Progenitor cell of endocrine pancreas (in vitro differentiated cells): ENCODE data around the gene CDC42EP4. TPM values are rescaled to one million over a fixed set of nuclear protein-coding genes. Genes with fewer than 3 reads are reported as not detected.

Source experiments
- DNase-seq: peaks from one replicate; pipeline ENCODE4 v3.0.0; 2021; ENCODE audit warnings: low spot score; ENCODE audit not compliant: unreplicated experiment
- H3K27ac Mint-ChIP-seq: 2 replicates; pipeline ENCODE4 v1.8.0; 2021; ENCODE audit warnings: mild to moderate bottlenecking, moderate library complexity, mixed read lengths
- H3K27me3 Mint-ChIP-seq: 2 replicates; pipeline ENCODE4 v1.8.0; 2021; ENCODE audit warnings: mixed read lengths
- H3K36me3 Mint-ChIP-seq: 2 replicates; pipeline ENCODE4 v1.8.0; 2022; ENCODE audit warnings: mixed read lengths; ENCODE audit not compliant: insufficient read depth
- H3K4me1 Mint-ChIP-seq: 2 replicates; pipeline ENCODE4 v1.8.0; 2021; ENCODE audit warnings: low read depth, mixed read lengths
- H3K4me3 Mint-ChIP-seq: 2 replicates; pipeline ENCODE4 v1.8.0; 2021; ENCODE audit warnings: low read depth, mild to moderate bottlenecking, moderate library complexity, mixed read lengths
- H3K9me3 Mint-ChIP-seq: 2 replicates; pipeline ENCODE4 v1.8.0; 2021; ENCODE audit warnings: low read depth, mixed read lengths
- CTCF ChIP-seq: fragments of 200-600 bp; sonication (generic); IDR thresholded peaks from one replicate; pipeline ENCODE4 v1.5.0; 2021; ENCODE audit warnings: antibody characterized with exemption, mild to moderate bottlenecking; ENCODE audit not compliant: unreplicated experiment
- total RNA-seq: library from RNA; stranded (reverse); gene quantifications from 2 replicates; pipeline ENCODE4 v1.2.1, GENCODE V29; 2021

Gene CDC42EP4
- total RNA-seq, 1 donor from 2014 or later = 77.9 TPM

- no peak for DNase-seq
- H3K9me3 Mint-ChIP-seq = no peaks in the 10 kb centered on the region
- H3K27me3 Mint-ChIP-seq = no peaks in the 10 kb centered on the region
- peaks cover 12% of the 10 kb centered on the region for H3K4me1 Mint-ChIP-seq
- H3K4me3 Mint-ChIP-seq = no peak overlapping the region
- TF ChIP-seq CTCF = no peak
- H3K36me3 Mint-ChIP-seq = no peaks in the 10 kb centered on the region
- no peak overlapping the region for H3K27ac Mint-ChIP-seq
Observed at GRCh38 chr17:73325527-73325842, 13.7 kb upstream of the CDC42EP4 start.

GRCh38 chr17:73324711-73325526 lies 13.1 kb upstream of the CDC42EP4 start:
- DNase-seq = no peak
- H3K4me3 Mint-ChIP-seq = no peak overlapping the region

GRCh38 chr17:73324160-73324475 lies 12.3 kb upstream of the CDC42EP4 start:
- DNase-seq = no peak
- no peaks in the 10 kb centered on the region for H3K9me3 Mint-ChIP-seq
- no peak overlapping the region for H3K4me3 Mint-ChIP-seq
- peaks cover 12% of the 10 kb centered on the region for H3K4me1 Mint-ChIP-seq
- H3K27ac Mint-ChIP-seq = peak overlapping the region; percentile 24
- no peak for TF ChIP-seq CTCF
- H3K36me3 Mint-ChIP-seq = no peaks in the 10 kb centered on the region
- H3K27me3 Mint-ChIP-seq = no peaks in the 10 kb centered on the region

More at GRCh38 chr17:73324711-73325526, 13.1 kb upstream of the CDC42EP4 start:
- Mint-ChIP-seq H3K36me3 (no peaks in the 10 kb centered on the region), H3K27ac (peak overlapping the region; percentile 73), H3K4me1 (peaks cover 12% of the 10 kb centered on the region), H3K27me3 (no peaks in the 10 kb centered on the region), H3K9me3 (no peaks in the 10 kb centered on the region)
- no peak for TF ChIP-seq CTCF

GRCh38 chr17:73323409-73324159 lies 11.8 kb upstream of the CDC42EP4 start:
- no peak overlapping the region for H3K4me3 Mint-ChIP-seq
- H3K4me1 Mint-ChIP-seq = peaks cover 12% of the 10 kb centered on the region
- no peak overlapping the region for H3K27ac Mint-ChIP-seq
- no peak for TF ChIP-seq CTCF
- no peaks in the 10 kb centered on the region for H3K27me3 Mint-ChIP-seq
- DNase-seq = no peak
- no peaks in the 10 kb centered on the region for H3K36me3 Mint-ChIP-seq
- no peaks in the 10 kb centered on the region for H3K9me3 Mint-ChIP-seq

- TF ChIP-seq CTCF = no peak
- H3K9me3 Mint-ChIP-seq = no peaks in the 10 kb centered on the region
- H3K27me3 Mint-ChIP-seq = peaks cover 5% of the 10 kb centered on the region
- H3K27ac Mint-ChIP-seq = no peak overlapping the region
- no peaks in the 10 kb centered on the region for H3K36me3 Mint-ChIP-seq
- no peak for DNase-seq
- no peak overlapping the region for H3K4me3 Mint-ChIP-seq
- peaks cover 19% of the 10 kb centered on the region for H3K4me1 Mint-ChIP-seq
Observed at GRCh38 chr17:73320601-73321264, 8.9 kb upstream of the CDC42EP4 start.
